Measurements from ENCODE around the gene RPS6KA2. TPM values are rescaled to one million over a fixed set of nuclear protein-coding genes. Genes with fewer than 3 reads are reported as not detected.
"Not testable (repeated sequence)": the region's sequence is repeated elsewhere in the genome, so short reads cannot be mapped to it uniquely, and the experiment has no call there.

Gene RPS6KA2
- total RNA-seq, 1 experiment from 2014 or later = 14.1 TPM

GRCh38 chr6:166544296-166544605 lies 82.8 kb downstream of the RPS6KA2 start:
- DNase-seq = no peak
- no peaks in the 10 kb centered on the region for H3K9me3 ChIP-seq

DNA sequence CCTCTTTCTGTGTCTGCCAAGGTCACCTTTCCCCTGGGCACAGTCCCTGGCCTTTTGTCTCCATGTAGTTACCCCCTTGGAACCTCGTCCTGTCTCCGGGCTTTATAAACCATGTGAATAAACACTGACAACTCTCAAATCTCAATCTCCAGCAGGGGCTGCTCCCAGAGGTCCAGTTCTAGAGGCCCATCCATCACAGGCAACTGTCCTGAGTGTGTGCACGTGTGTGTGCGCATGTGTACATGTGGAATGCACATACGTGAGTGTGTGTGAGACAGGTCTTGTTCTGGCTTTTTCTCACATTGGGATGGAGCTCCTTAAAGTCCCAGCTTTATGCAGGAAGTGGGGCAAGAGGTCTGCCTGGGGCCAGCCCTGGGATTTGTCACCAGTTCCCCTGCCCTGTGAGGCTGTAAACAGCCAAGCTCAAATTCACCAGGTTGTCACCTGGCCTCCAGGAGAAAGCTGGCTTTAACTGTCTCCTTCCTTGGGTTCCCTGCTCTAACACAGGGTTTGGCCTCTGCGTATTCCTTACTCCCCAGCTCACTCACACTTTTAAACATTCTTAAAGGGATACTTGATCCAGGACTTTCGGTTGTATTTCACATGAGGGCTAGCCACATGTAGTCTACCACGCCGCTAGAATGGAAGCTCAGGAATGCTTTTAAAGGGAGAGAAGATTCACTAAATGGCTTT lies 83.3 kb downstream of the RPS6KA2 start:
- no peaks in the 10 kb centered on the region for H3K9me3 ChIP-seq
- DNase-seq = no peak
- H3K27me3 ChIP-seq = no peaks in the 10 kb centered on the region
- H3K4me3 ChIP-seq = no peak overlapping the region
- no peaks in the 10 kb centered on the region for H3K36me3 ChIP-seq

More at GRCh38 chr6:166544296-166544605, 82.8 kb downstream of the RPS6KA2 start:
- Histone ChIP-seq H3K4me3 (no peak overlapping the region), H3K36me3 (no peaks in the 10 kb centered on the region), H3K27me3 (no peaks in the 10 kb centered on the region)

- no peak for DNase-seq
- Histone ChIP-seq H3K9me3 (no peaks in the 10 kb centered on the region), H3K4me3 (no peak overlapping the region), H3K27me3 (no peaks in the 10 kb centered on the region), H3K36me3 (no peaks in the 10 kb centered on the region)
Measured at GRCh38 chr6:166542580-166542912, 84.5 kb downstream of the RPS6KA2 start.

DNA sequence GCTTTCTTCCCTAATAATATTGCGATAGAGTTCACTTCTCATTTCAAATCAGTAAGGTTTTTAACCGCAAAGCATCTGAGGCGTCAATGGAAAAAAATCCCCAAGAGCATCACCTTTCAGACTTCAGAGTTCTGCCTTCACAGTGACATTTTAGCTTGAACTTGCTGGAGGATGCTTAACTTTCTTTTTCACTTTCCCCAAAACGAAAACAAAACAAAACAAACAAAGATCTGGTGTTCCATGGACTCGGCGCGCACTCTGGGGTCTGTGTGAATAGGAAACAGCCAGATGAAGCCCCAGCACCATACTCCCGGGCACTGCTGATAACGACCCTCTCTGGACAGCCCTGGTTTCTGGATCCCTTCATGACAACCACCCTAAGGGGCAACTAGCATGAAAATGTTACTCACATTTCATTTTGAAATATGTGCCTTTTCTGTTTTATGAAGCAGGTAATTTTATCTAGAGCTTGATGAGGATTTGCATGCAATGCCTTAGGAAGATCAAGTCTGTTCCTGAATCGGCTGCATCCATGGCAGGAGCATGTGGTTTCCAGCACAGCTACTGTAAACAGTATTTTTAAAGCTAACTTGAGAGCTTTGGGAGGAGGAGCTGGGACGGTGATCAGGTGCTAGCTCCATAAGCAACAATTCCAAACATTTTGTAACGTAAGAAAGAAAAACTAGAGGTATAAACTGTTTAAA lies 85.0 kb downstream of the RPS6KA2 start:
- Histone ChIP-seq H3K36me3 (no peaks in the 10 kb centered on the region), H3K9me3 (no peaks in the 10 kb centered on the region), H3K27me3 (no peaks in the 10 kb centered on the region), H3K4me3 (no peak overlapping the region)
- no peak for DNase-seq

GRCh38 chr6:166541366-166541765 lies 85.7 kb downstream of the RPS6KA2 start:
- peak overlapping the region; percentile 24; the same call in 1 of the 2 replicates for H3K4me3 ChIP-seq
- H3K9me3 ChIP-seq = no peaks in the 10 kb centered on the region
- H3K27me3 ChIP-seq = no peaks in the 10 kb centered on the region
- H3K36me3 ChIP-seq = no peaks in the 10 kb centered on the region
- no peak for DNase-seq

DNA sequence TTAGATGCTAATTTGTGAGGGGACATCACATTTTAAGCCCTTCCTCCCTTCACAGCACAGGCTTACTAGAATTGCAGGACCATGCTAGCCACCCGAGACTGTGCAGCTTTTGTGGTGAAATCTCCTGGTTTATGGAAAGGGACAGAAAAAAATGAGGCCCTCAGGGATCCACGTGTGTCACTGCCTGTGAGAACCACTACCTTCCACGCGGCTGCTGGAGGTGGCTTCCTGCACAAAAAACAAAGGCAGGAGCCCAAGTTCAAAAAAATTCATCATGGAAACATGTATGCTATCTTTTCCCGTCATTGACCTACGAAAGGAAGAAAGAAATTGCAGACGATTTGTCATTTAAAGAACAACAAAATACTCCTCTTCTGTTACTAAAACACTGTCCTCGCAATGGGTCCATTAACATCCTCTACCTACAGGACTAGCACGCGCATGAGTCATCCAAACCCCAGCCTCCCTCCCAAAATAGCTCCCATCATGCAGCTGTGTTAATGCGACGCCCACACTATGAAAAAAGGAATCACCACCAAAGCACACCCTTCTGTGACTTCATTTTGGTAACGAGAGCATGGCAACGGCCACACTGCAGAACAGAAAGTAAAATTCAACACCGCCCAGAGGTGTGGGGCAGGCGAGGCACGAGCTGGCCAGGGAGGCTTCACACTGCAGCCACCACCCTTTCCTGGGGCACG lies 86.3 kb downstream of the RPS6KA2 start:
- no peaks in the 10 kb centered on the region for H3K27me3 ChIP-seq
- H3K9me3 ChIP-seq = no peaks in the 10 kb centered on the region
- H3K36me3 ChIP-seq = no peaks in the 10 kb centered on the region
- DNase-seq = peak; percentile 69
- peak overlapping the region; percentile 24; the same call in 1 of the 2 replicates for H3K4me3 ChIP-seq

- Histone ChIP-seq H3K4me3 (no peak overlapping the region), H3K36me3 (no peaks in the 10 kb centered on the region), H3K9me3 (no peaks in the 10 kb centered on the region), H3K27me3 (no peaks in the 10 kb centered on the region)
- DNase-seq = no peak
Measured at GRCh38 chr6:166539543-166539942, 87.5 kb downstream of the RPS6KA2 start.

DNA sequence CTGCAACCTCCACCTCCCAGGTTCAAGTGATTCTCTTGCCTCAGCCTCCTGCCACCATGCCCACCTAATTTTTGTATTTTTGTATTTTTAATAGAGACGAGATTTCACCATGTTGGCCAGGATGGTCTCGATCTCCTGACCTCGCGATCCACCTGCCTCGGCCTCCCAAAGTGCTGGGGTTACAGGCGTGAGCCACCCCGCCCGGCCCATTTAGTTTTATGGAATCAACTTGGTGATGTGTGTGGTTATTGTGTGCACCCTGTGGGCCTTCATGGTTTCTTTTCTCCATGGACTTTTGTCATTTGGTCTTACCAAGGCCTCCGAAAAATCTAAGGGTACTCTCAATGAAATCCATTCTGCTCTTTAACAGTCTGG lies 88.1 kb downstream of the RPS6KA2 start:
- not testable (repeated sequence) for H3K36me3 ChIP-seq, DNase-seq, H3K27me3 ChIP-seq, H3K9me3 ChIP-seq, H3K4me3 ChIP-seq

- H3K4me3 ChIP-seq = no peak overlapping the region
Measured at GRCh38 chr6:166538297-166539010, 88.6 kb downstream of the RPS6KA2 start.

DNA sequence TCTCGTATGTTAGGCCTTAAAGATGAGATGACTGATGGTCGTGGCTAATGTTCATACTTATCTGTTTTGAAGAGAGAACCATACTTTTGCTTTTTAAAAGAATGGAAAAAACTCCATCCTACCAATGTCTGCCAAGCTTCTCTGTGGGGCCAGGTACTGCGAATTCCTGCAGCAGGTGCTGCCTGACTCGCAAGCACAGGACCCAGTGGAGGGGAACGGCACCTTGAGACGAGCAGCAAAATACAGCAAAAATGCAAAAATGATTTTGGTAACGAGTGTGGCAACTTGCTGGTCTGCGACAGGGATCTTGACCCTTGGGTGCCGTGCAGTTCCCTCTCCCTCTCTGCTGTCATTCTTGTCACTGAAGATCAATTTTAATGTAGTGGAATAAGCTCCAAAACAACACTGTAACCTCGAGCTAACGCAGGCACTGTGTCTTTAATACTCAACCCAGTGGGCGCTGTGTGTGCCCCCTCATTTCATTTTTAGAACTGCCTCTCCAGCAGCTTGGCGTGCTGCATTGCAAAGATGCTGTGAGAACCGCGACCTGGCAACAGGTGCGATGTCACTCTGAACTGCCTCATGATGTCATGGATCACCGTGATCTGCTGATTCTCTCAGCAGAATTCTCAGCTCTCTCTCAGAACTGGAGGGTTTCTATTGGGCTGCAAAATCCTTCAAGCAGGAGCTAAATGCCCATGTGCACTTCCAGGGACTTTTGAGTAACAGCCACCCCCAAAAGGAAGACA lies 92.2 kb downstream of the RPS6KA2 start:
- Histone ChIP-seq H3K27me3 (no peaks in the 10 kb centered on the region), H3K36me3 (no peaks in the 10 kb centered on the region; the same call in none of the 2 replicates), H3K9me3 (no peaks in the 10 kb centered on the region), H3K4me3 (no peak overlapping the region)
- DNase-seq = no peak

More at GRCh38 chr6:166538297-166539010, 88.6 kb downstream of the RPS6KA2 start:
- no peaks in the 10 kb centered on the region for H3K27me3 ChIP-seq
- DNase-seq = no peak
- no peaks in the 10 kb centered on the region for H3K9me3 ChIP-seq
- no peaks in the 10 kb centered on the region for H3K36me3 ChIP-seq

GRCh38 chr6:166533205-166533824 lies 93.7 kb downstream of the RPS6KA2 start:
- peaks cover 4% of the 10 kb centered on the region for H3K36me3 ChIP-seq
- H3K4me3 ChIP-seq = no peak overlapping the region
- DNase-seq = no peak
- H3K9me3 ChIP-seq = no peaks in the 10 kb centered on the region
- no peaks in the 10 kb centered on the region for H3K27me3 ChIP-seq

DNA sequence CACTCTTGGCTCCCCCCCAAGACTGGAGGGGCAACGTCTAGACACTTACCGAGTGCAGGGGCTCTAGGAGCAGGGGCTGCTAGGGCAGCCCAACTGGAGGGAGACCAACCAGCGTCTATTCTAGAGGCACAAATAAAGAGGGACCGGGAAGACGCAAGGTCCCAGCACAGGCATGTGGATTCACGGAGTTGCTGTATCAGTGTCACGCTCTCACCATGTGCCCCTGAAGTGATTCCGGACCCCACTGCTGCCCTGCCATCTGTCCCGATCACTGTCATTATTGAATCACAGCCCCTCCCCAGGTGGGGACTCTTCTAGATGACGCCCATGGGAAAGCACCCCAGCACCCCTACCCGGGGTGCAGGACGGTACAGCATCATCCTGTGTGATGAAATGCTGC lies 94.7 kb downstream of the RPS6KA2 start:
- no peaks in the 10 kb centered on the region for H3K9me3 ChIP-seq
- no peak overlapping the region for H3K4me3 ChIP-seq
- DNase-seq = no peak
- peaks cover 4% of the 10 kb centered on the region for H3K36me3 ChIP-seq
- H3K27me3 ChIP-seq = no peaks in the 10 kb centered on the region

DNA sequence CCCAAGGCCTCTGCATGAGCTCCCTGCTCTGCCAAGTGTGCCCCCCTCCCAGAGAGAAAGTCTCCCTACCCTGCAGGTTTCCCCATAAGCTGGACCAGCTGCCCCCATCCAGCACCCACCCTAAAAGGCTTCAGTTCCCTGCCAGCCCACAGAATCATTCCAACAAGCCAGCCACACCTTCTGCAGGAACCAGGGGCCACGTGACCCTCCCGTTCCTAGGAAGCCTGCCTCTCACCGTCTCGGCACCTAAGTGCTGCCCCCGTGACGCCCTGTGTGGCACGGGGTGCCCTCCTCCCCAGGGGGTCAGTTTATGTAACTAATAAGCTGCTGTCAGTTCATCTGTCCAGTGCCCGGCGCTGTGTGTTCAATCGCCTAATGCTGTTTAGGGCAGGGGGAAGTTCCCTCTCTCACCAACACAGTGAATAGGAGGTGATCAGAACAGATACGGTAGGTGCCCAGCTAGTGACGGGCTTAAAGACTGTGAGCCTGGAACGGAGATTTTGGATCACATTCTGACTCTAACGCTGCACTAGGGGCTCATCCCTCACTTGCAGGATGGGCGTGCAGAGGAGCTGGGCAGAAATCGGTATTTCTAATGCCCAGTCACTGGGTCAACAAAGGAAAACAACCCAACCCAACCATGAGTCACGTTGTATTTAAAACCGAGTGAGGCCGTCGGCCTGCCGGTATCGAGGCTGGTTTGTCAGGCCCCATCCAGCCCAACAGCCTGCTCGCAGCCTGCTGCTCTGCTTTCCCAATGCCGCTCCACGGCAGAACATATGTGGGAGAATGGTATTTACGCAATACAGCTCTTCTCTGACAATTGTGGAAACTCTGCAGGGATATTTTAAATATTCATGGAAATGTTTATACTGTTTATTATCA lies 96.6 kb downstream of the RPS6KA2 start:
- Histone ChIP-seq H3K27me3 (no peaks in the 10 kb centered on the region), H3K36me3 (peaks cover 4% of the 10 kb centered on the region), H3K4me3 (no peak overlapping the region), H3K9me3 (no peaks in the 10 kb centered on the region)
- peak; percentile 45 for DNase-seq

- H3K27me3 ChIP-seq = no peaks in the 10 kb centered on the region
- no peak for DNase-seq
- H3K9me3 ChIP-seq = no peaks in the 10 kb centered on the region
- H3K36me3 ChIP-seq = peaks cover 4% of the 10 kb centered on the region
- no peak overlapping the region for H3K4me3 ChIP-seq
Measured at GRCh38 chr6:166529586-166529985, 97.5 kb downstream of the RPS6KA2 start.

- not testable (repeated sequence) for H3K36me3 ChIP-seq, H3K9me3 ChIP-seq, H3K27me3 ChIP-seq, H3K4me3 ChIP-seq, DNase-seq
Measured at GRCh38 chr6:166529058-166529457, 98.0 kb downstream of the RPS6KA2 start.
